Ecto neural progenitor cell (in vitro differentiated cells): ENCODE measurements around the gene IRF5.
"Not testable (repeated sequence)": the region's sequence is repeated elsewhere in the genome, so short reads cannot be mapped to it uniquely, and the experiment has no call there.

Experiments used
- DNase-seq: peaks from one replicate; pipeline ENCODE4 v3.0.0-alpha.2; 2018; ENCODE audit warnings: low spot score

The IRF5 gene

GRCh38 chr7:128906766-128907559, 30.8 kb upstream of the IRF5 start:
- peak; percentile 38 for DNase-seq

- peak; percentile 43 for DNase-seq
Observed at GRCh38 chr7:128908750-128909624, 28.7 kb upstream of the IRF5 start.

GRCh38 chr7:128909625-128910568, 27.8 kb upstream of the IRF5 start:
- DNase-seq: peak; percentile 74

GRCh38 chr7:128910569-128910945, 27.2 kb upstream of the IRF5 start, which contains the start of gene KCP:
Gene KCP (minus strand): TSS chr7:128910709. CDS start chr7:128910676, 33 bp downstream.
- no peak for DNase-seq

GRCh38 chr7:128911423-128912031, 26.2 kb upstream of the IRF5 start:
- DNase-seq: peak; percentile 63

- peak; percentile 40 for DNase-seq
Observed at GRCh38 chr7:128912281-128912680, 25.4 kb upstream of the IRF5 start.

GRCh38 chr7:128912709-128913495, 24.8 kb upstream of the IRF5 start:
- not testable (repeated sequence) for DNase-seq

- DNase-seq: peak; percentile 41
Observed at GRCh38 chr7:128913870-128914565, 23.7 kb upstream of the IRF5 start.

GRCh38 chr7:128914566-128915151, 23.1 kb upstream of the IRF5 start:
- peak; percentile 49 for DNase-seq

GRCh38 chr7:128915271-128915819, 22.4 kb upstream of the IRF5 start:
- DNase-seq: peak; percentile 46

GRCh38 chr7:128915841-128916642, 21.7 kb upstream of the IRF5 start:
- peak; percentile 45 for DNase-seq

- DNase-seq: no peak
Observed at GRCh38 chr7:128916643-128916915, 21.1 kb upstream of the IRF5 start.

- DNase-seq: peak; percentile 35
Observed at GRCh38 chr7:128917122-128917521, 20.6 kb upstream of the IRF5 start.

- no peak for DNase-seq
Observed at GRCh38 chr7:128918016-128918665, 19.6 kb upstream of the IRF5 start.

GRCh38 chr7:128919241-128919640, 18.5 kb upstream of the IRF5 start:
- DNase-seq: no peak

- DNase-seq: no peak
Observed at GRCh38 chr7:128919881-128920799, 17.6 kb upstream of the IRF5 start.
